ENCODE results near the gene CFHR4.
"Not testable (repeated sequence)": the region's sequence is repeated elsewhere in the genome, so short reads cannot be mapped to it uniquely, and the experiment has no call there.

DNA sequence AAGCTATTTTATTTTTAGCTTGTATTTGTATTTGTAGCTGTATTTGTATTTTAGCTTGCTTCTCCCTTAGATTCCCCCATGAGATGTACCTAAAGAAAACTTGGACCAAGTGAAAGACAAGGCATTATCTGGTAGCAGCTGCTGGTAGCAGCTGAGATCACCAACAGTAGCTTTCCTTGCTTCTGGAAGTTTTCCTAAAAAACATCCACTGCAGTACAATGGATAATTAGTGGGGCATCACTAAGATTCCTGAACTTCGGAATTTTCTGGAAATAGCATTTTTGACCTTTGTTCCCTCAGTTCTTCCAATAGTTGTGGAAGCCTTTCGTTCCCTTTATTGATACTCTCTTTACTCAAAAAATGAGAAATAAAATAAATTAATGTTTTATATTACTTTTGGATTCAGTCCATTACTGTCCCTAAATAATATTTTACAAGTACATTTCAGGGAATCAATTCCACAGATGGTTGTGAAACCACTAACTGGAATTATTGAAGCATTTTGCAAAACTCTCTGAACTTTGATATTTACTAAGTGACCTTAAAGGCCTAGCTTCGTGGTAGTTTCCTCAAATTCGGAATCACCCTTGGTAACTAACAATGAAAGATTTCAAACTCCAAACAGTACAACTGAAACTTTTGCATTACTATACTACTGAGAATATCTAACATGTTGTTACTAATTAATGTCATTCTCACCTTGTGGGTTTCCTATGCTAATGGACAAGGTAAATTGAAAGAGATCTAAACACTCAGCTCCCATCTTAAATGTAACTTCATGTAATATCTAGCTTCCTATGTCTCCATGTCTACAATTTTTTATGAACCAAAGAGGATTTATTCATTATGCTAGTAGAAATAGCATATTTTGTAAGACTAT is 38.0 kb upstream of the CFHR4 start:
- not testable (repeated sequence) for TF ChIP-seq POLR2A, EP300 (IDR thresholded peaks at IDR 0.05)

Measured in suprapubic skin (tissue), 2 donors.